Umbilical cord (tissue), 2 donors: Measurements from ENCODE around the gene LCTL. TPM values are rescaled to one million over a fixed set of nuclear protein-coding genes. Genes with fewer than 3 reads are reported as not detected.

ENCODE experiments used
- DNase-seq: peaks from one replicate; pipeline ENCODE4 v3.0.0-alpha.2; 2015; ENCODE audit warnings: low spot score
- total RNA-seq: library from RNA; depleted of rRNA; stranded (reverse); fragments of >200 nt; gene quantifications from one replicate; pipeline ENCODE4 v1.2.3, GENCODE V29; 2014; ENCODE audit warnings: low replicate concordance; ENCODE audit not compliant: insufficient read depth

LCTL gene
- total RNA-seq, result 0.48 TPM

GRCh38 chr15:66565741-66566144 lies at the start of gene LCTL:
TSS of gene LCTL (minus strand) at chr15:66565998. CDS start at chr15:66565365, 633 bp downstream.
- DNase-seq, result peak; percentile 29

GRCh38 chr15:66614951-66615760 lies 49.4 kb upstream of the LCTL start:
- peak; percentile 55 for DNase-seq

GRCh38 chr15:66614456-66614855 lies 48.7 kb upstream of the LCTL start:
- no peak for DNase-seq

GRCh38 chr15:66613743-66614142 lies 47.9 kb upstream of the LCTL start:
- DNase-seq, result no peak

GRCh38 chr15:66611257-66612053 lies 45.7 kb upstream of the LCTL start:
- DNase-seq, result no peak

- no peak for DNase-seq
Measured at GRCh38 chr15:66609876-66610275, 44.1 kb upstream of the LCTL start.

GRCh38 chr15:66608881-66609280 lies 43.1 kb upstream of the LCTL start:
- DNase-seq, result no peak

GRCh38 chr15:66608159-66608558 lies 42.4 kb upstream of the LCTL start:
- no peak for DNase-seq

GRCh38 chr15:66603301-66604179 lies 37.7 kb upstream of the LCTL start:
- peak; percentile 77 for DNase-seq

- DNase-seq, result no peak
Measured at GRCh38 chr15:66601521-66601920, 35.7 kb upstream of the LCTL start.

GRCh38 chr15:66600240-66600627 lies 34.4 kb upstream of the LCTL start:
- no peak for DNase-seq

- DNase-seq, result no peak
Measured at GRCh38 chr15:66599536-66600239, 33.9 kb upstream of the LCTL start.

- DNase-seq, result no peak
Measured at GRCh38 chr15:66598095-66598815, 32.5 kb upstream of the LCTL start.

GRCh38 chr15:66595931-66596545 lies 30.2 kb upstream of the LCTL start:
- DNase-seq, result no peak

- DNase-seq, result no peak
Measured at GRCh38 chr15:66595332-66595731, 29.5 kb upstream of the LCTL start.

GRCh38 chr15:66594836-66595235 lies 29.0 kb upstream of the LCTL start:
- DNase-seq, result no peak

GRCh38 chr15:66594344-66594743 lies 28.5 kb upstream of the LCTL start:
- no peak for DNase-seq

GRCh38 chr15:66593219-66593780 lies 27.5 kb upstream of the LCTL start:
- peak; percentile 18 for DNase-seq

- peak; percentile 31 for DNase-seq
Measured at GRCh38 chr15:66592505-66593218, 26.9 kb upstream of the LCTL start.
